Measurements from ENCODE around the gene BICC1. TPM values are rescaled to one million over a fixed set of nuclear protein-coding genes. Genes with fewer than 3 reads are reported as not detected.

The BICC1 gene
- polyA plus RNA-seq, 3 donors, result 0.02 to 0.24 (median 0.14) TPM

DNA sequence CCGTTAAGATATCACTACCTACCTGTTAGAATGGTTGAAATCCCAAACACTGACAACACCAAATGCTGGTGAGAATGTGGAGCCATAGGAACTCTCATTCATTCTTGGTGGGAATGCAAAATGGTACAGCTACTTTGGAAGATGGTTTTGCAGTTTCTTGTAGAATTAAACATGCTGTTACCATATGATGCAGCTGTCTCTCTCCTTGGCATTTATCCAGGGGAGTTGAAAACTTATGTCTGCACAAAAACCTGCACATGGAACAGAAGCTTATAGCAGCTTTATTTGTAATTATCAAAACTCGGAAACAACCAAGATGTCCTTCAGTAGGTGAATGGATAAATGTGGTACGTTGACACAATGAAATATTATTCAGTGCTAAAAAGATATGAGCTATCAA, 199.5 kb downstream of the BICC1 start:
- Mint-ChIP-seq H3K4me3 (no peak overlapping the region), H3K27me3 (ENCODE audit: low read depth in 3 of 3) (peaks cover 0 to 2% (median 0%) of the 10 kb centered on the region in 3 donors), H3K4me1 (no peaks in the 10 kb centered on the region), H3K9me3 (peaks cover 0 to 3% (median 1%) of the 10 kb centered on the region in 7 donors), H3K36me3 (no peaks in the 10 kb centered on the region), H3K27ac (no peak overlapping the region)
- DNase-seq, result no peak
- no peak overlapping the region for H3K9ac ChIP-seq (ENCODE audit: insufficient read depth, low read length, poor library complexity, severe bottlenecking)
- no peak for TF ChIP-seq CTCF (IDR thresholded peaks at IDR 0.05)
- intact Hi-C loops (cut with micrococcal nuclease), result no loop called here
- no peak overlapping the region for H3K27ac ChIP-seq (ENCODE audit: low read depth in 1 of 2, low read length in 2 of 2)
- peaks cover 0 to 2% of the 10 kb centered on the region in 2 donors for H3K9me3 ChIP-seq (replicated peaks in 1 of 2; ENCODE audit: control insufficient read depth in 1 of 2, insufficient read depth in 1 of 2, low read length in 2 of 2)
- H4K20me1 ChIP-seq (ENCODE audit: insufficient read depth, low read length), result no peaks in the 10 kb centered on the region
- H3K79me2 ChIP-seq (ENCODE audit: insufficient read depth, low read length), result no peaks in the 10 kb centered on the region
- no peak overlapping the region for H2AFZ ChIP-seq (ENCODE audit: insufficient read depth, low read depth, low read length, poor library complexity, severe bottlenecking)
- no peaks in the 10 kb centered on the region for H3K4me1 ChIP-seq (ENCODE audit: control insufficient read depth in 1 of 2, insufficient read depth in 2 of 2, low read length in 2 of 2)
- WGBS (ENCODE audit: insufficient coverage), result no CpG with 5 or more reads among the region's 3 CpGs
- H3K36me3 ChIP-seq (replicated peaks in 1 of 2; ENCODE audit: control insufficient read depth in 1 of 2, insufficient read depth in 2 of 2, low read length in 2 of 2), result no peaks in the 10 kb centered on the region
- no peaks in the 10 kb centered on the region for H3K27me3 ChIP-seq (ENCODE audit: control insufficient read depth in 2 of 2, insufficient read depth in 2 of 2, low read length in 2 of 2)
- no peak overlapping the region for H3K4me2 ChIP-seq (replicated peaks; ENCODE audit: extremely low read depth, low read length, poor library complexity, severe bottlenecking)
- no peak overlapping the region for H3K4me3 ChIP-seq (replicated peaks in 1 of 3; ENCODE audit: low read depth in 2 of 3, low read length in 3 of 3)

DNA sequence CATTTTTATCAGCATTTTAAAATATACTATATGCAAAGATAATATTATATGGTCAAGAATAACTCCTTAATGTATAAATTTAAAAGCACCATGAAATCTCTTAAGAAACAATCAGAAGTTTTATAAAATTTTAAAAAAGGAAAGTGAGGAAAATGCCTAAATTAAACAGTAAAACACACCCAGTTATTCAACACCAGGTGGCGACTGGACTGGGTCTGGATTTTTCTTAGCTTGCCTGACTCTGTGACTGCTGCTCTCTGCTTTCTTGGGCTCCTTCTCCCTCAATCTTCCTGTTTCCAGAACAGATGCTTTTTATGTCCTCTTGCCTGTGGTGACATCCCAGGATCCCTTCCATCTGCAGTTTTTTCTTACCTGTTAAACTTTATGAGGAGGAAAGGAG, 200.3 kb downstream of the BICC1 start:
- no peaks in the 10 kb centered on the region for H3K36me3 ChIP-seq (replicated peaks in 1 of 2; ENCODE audit: control insufficient read depth in 1 of 2, insufficient read depth in 2 of 2, low read length in 2 of 2)
- H3K79me2 ChIP-seq (ENCODE audit: insufficient read depth, low read length), result no peaks in the 10 kb centered on the region
- H3K27me3 ChIP-seq (ENCODE audit: control insufficient read depth in 2 of 2, insufficient read depth in 2 of 2, low read length in 2 of 2), result no peaks in the 10 kb centered on the region
- intact Hi-C loops (cut with micrococcal nuclease), result no loop called here
- H3K4me1 Mint-ChIP-seq, result no peaks in the 10 kb centered on the region
- H3K9ac ChIP-seq (ENCODE audit: insufficient read depth, low read length, poor library complexity, severe bottlenecking), result no peak overlapping the region
- H3K9me3 ChIP-seq (replicated peaks in 1 of 2; ENCODE audit: control insufficient read depth in 1 of 2, insufficient read depth in 1 of 2, low read length in 2 of 2), result no peaks in the 10 kb centered on the region
- no peak overlapping the region for H3K4me2 ChIP-seq (replicated peaks; ENCODE audit: extremely low read depth, low read length, poor library complexity, severe bottlenecking)
- WGBS (ENCODE audit: insufficient coverage), result no CpG with 5 or more reads among the region's 1 CpG
- no peak overlapping the region for H2AFZ ChIP-seq (ENCODE audit: insufficient read depth, low read depth, low read length, poor library complexity, severe bottlenecking)
- no peak overlapping the region for H3K27ac Mint-ChIP-seq
- peaks cover 0 to 2% (median 0%) of the 10 kb centered on the region in 3 donors for H3K27me3 Mint-ChIP-seq (ENCODE audit: low read depth in 3 of 3)
- peaks cover 0 to 3% (median 0%) of the 10 kb centered on the region in 7 donors for H3K9me3 Mint-ChIP-seq
- no peak overlapping the region for H3K4me3 ChIP-seq (replicated peaks in 1 of 3; ENCODE audit: low read depth in 2 of 3, low read length in 3 of 3)
- H4K20me1 ChIP-seq (ENCODE audit: insufficient read depth, low read length), result no peaks in the 10 kb centered on the region
- no peak for TF ChIP-seq CTCF (IDR thresholded peaks at IDR 0.05)
- H3K4me3 Mint-ChIP-seq, result no peak overlapping the region
- no peaks in the 10 kb centered on the region for H3K4me1 ChIP-seq (ENCODE audit: control insufficient read depth in 1 of 2, insufficient read depth in 2 of 2, low read length in 2 of 2)
- H3K36me3 Mint-ChIP-seq, result no peaks in the 10 kb centered on the region
- DNase-seq, result no peak
- H3K27ac ChIP-seq (ENCODE audit: low read depth in 1 of 2, low read length in 2 of 2), result no peak overlapping the region
